A172 (cell line): Measurements from ENCODE around the gene ODAD4. TPM values are rescaled to one million over a fixed set of nuclear protein-coding genes. Genes with fewer than 3 reads are reported as not detected.

ENCODE experiments used
- DNase-seq: peaks from one replicate; pipeline ENCODE4 v3.0.0-alpha.2; 2015; ENCODE audit warnings: low spot score
- total RNA-seq: library from RNA; depleted of rRNA; stranded (reverse); fragments of >200 nt; shearing (Covaris generic); gene quantifications from 2 replicates; pipeline ENCODE4 v1.2.3, GENCODE V29; 2014

The ODAD4 gene
- total RNA-seq, 1 experiment from 2014 or later: 1.8 TPM

GRCh38 chr17:41971721-41972523, 41.5 kb downstream of the ODAD4 start:
- no peak for DNase-seq

GRCh38 chr17:41972571-41973407, 42.4 kb downstream of the ODAD4 start:
- DNase-seq: no peak

GRCh38 chr17:41973408-41973811, 43.0 kb downstream of the ODAD4 start:
- no peak for DNase-seq

- no peak for DNase-seq
Measured at GRCh38 chr17:41974031-41974430, 43.6 kb downstream of the ODAD4 start.

GRCh38 chr17:41974658-41975057, 44.2 kb downstream of the ODAD4 start:
- DNase-seq: no peak

GRCh38 chr17:41975099-41976083, 45.0 kb downstream of the ODAD4 start:
- DNase-seq: peak; percentile 31

GRCh38 chr17:41976142-41976768, 45.8 kb downstream of the ODAD4 start:
- DNase-seq: no peak

GRCh38 chr17:41977991-41978390, 47.6 kb downstream of the ODAD4 start:
- DNase-seq: no peak

GRCh38 chr17:41982026-41982760, 51.8 kb downstream of the ODAD4 start:
- peak; percentile 71 for DNase-seq

GRCh38 chr17:41984454-41984853, 54.0 kb downstream of the ODAD4 start:
- DNase-seq: no peak

GRCh38 chr17:41985919-41986318, 55.5 kb downstream of the ODAD4 start:
- no peak for DNase-seq

GRCh38 chr17:41986634-41987033, 56.2 kb downstream of the ODAD4 start:
- no peak for DNase-seq

- DNase-seq: no peak
Measured at GRCh38 chr17:41987642-41988041, 57.2 kb downstream of the ODAD4 start.

- DNase-seq: no peak
Measured at GRCh38 chr17:41988418-41988817, 58.0 kb downstream of the ODAD4 start.

- no peak for DNase-seq
Measured at GRCh38 chr17:41989702-41990419, 59.4 kb downstream of the ODAD4 start.

- DNase-seq: no peak
Measured at GRCh38 chr17:41992576-41992975, 62.2 kb downstream of the ODAD4 start.

- no peak for DNase-seq
Measured at GRCh38 chr17:41996855-41997164, 66.4 kb downstream of the ODAD4 start.

GRCh38 chr17:41998497-41998896, 68.1 kb downstream of the ODAD4 start:
- DNase-seq: no peak

GRCh38 chr17:42000413-42001133, 70.2 kb downstream of the ODAD4 start:
- no peak for DNase-seq
